Stimulated activated CD8-positive, alpha-beta memory T cell treated with anti-CD3 and anti-CD28 coated beads, Interleukin-12 subunit alpha, Interleukin-12 subunit beta, amount 100 ng/mL, for 4 hours (primary cell): Measurements from ENCODE around the gene DNAJC8.

Experiments used
- DNase-seq: peaks from one replicate; pipeline ENCODE4 v3.0.0-alpha.2; 2020; ENCODE audit warnings: low read depth

DNAJC8 gene

DNA sequence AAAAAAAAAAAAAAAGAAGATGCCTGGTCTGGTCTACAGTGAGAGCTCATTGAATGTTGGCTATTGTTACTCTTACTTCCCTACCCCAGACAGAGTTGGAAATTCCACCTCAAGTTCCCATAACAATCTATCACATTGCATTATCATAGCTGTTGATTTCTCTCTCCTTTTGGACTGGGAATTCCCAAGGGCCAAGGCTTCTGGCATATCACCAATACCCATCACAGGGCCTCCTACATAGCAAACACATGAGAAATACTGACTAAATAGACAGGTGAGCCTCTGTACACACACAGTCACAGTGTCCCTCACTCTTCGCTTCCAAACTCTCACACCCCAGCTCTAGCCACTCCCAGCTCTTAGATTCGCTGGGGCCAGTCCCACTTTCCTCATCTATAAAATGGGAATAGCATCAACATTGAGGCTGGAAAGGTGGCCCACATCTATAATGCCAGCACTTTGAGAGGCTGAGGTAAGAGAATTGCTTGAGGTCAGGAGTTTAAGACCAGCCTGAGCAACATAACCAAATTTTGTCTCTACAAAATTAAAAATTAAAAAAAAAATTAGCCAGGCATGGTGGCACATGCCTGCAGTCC is 62.7 kb downstream of the DNAJC8 start:
- DNase-seq = no peak

DNA sequence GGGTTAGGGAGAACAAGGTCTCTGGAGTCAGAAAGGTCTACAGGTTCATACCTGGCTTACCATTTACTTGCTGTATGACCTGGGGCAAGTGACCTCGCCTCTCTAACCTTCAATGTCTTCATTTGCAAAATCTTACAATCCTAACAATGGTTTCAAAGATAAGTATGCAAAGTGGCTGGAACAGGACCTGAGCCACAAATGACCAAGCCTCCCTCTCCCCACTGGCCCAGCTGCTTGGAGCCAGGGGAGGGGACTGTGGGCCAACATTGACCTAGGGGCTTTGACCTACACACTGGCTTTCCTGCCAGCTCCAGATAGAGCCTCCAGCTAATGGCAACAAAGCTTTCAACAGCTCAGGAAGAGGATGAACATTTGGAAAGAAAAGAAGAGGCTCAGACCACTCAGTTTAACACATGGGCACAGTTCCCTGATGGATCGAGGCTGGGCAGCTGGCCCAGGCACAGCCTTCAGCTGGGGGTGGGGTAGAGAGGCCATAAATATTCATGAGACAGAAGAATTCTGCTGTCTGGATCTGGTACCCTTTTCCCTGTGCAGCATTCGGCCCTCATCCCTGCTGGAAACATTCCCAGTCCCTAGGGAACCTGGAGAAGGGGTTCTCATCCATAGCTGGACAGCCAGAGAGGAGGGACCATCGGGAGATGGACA is 69.2 kb downstream of the DNAJC8 start:
- no peak for DNase-seq

DNA sequence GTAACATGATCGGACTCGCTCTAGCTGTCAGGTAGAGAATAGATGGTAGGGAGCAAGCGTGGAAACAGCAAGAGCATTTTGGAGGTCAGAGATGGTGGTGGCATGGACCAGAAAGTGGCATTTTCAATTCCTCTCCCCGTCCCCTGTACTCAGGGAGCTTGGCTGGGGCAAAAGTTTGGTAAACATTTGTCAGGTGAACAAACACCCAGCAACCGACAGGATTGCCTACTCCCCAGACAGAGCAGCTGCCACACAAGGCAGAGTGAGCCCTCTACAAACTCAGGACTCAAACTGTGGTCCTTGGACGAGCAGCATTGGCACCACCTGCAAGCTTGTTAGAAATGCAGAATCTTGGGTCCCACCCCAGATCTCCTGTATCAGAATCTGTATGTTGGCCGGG is 70.7 kb downstream of the DNAJC8 start:
- DNase-seq = no peak

DNA sequence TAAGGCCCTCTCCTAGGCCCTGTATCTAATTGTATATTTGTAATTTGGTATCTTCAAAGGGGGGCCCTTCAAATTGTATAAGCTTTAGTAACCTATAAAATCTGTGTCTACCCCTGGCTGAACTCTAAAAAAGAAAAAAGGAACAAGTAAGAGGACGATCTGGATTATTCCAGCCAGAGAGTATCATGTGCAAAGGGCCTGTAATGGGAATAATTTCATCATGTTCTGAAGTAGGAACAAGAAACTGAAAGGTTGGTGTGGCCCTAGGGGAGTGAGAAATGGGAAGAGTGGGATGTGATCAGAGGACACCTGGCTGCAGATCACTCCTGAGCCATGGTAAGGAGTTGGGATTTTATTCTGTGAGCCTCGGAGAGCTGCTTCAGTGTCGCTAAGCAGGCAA is 71.1 kb downstream of the DNAJC8 start:
- no peak for DNase-seq

DNA sequence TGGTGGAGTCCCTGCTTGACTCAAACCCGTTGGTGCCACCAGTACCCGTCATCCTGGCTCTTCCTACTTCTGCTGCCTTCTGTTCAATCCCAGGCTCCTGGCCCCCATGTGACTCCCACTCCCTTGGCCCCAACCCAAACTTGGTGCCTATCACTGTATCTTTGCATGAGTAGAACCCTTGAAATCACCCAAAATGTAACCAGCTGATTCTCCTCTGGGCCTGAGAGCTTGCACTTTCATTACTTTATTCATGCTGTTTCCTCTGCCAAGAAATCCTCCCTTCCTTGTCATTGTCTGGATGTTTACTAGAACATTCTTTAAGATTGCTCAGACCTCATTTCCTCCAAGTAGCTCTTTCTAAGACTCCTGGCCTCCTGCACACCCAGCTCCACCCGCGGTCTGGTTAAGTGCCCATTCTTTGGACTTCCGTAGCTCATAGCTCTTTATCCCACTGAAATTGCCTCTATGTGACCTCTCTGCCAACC is 72.0 kb downstream of the DNAJC8 start:
- no peak for DNase-seq

DNA sequence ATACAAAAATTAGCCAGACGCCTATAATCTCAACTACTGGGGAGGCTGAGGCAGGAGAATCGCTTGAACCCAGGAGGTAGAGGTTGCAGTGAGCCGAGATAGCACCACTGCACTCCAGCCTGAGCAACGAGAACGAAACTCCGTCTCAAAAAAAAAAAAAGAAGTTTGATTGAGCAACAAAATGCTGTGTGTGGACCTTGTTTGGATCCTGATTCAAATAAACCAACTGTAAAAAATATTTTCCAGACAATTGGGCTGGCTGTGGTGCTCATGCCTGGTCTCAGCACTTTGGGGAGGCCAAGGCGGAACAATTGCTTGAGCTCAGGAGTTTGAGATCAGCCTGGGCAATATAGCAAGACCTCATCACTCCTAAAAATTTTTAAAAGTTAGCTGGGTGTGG is 73.1 kb downstream of the DNAJC8 start:
- DNase-seq = no peak

DNA sequence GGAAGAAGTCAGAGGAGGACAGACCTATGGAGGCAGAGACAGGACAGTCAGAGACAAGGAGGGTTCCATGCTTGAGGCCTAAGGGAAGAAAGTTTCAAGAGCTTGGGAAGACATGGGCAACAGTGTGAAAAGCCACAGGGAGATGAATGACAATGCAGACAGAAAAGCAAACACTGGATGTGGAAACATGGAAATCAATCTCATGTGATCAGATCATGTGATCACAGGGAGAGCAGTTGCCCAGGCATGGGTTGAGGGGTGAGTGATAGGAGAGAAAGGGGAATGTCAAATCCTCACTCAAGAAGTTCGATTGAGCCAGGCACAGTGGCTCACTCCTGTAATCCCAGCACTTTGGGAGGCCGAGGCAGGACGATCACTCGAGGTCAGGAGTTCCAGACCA is 73.6 kb downstream of the DNAJC8 start:
- DNase-seq = no peak

DNA sequence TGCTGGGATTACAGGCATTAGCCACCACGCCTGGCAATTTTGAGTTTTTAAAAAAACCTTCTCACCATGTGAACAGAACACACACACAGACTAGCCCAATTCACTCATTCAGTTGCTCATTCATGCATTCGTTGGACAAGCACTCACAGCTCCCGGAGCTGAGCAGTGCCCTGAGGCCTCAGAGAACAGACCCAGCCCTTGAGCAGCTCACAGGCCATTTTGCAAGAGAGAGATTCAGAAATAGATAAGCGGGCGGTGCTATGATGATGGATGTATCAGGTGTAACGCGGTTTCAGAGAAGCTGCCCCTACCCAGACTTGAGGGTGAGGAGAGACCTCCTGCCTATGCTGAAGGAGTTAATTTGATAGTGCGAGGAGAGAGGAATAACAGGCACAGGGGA is 74.9 kb downstream of the DNAJC8 start:
- DNase-seq = no peak

DNA sequence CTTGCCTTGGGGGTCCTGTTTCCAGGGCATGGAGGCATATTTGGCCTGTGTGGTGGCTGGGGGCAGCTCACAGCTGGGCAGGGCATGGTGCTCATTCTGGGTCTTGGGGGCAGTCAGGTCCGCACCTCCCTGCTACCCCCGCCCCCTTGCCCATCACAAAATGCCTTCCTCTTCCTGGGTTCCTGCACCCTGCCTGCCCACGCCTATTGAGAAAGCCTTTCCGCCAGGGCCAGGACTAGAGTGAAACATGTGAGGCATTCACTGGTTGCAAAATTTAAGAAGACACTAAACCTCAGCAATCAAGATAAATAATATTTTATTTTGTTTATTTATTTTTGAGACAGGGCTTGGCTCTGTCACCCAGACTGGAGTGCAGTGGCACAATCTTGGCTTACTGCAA is 76.0 kb downstream of the DNAJC8 start:
- DNase-seq = no peak

DNA sequence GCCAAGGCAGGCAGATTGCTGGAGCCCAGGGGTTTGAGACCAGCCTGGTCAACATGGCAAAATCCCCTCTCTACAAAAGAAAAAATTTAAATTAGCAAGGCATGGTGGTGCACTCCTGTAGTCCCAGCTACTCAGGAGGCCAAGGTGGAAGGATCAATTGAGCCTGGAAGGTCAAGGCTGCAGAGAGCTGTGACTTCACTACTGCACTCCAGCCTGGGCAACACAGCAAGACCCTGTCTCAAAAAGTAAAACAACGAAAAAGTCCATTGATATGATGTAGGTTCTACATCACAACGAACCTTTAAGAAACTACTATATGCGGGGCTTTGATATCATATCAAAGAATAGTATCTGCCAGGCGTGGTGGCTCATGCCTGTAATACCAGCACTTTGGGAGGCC is 77.2 kb downstream of the DNAJC8 start:
- DNase-seq = no peak

DNA sequence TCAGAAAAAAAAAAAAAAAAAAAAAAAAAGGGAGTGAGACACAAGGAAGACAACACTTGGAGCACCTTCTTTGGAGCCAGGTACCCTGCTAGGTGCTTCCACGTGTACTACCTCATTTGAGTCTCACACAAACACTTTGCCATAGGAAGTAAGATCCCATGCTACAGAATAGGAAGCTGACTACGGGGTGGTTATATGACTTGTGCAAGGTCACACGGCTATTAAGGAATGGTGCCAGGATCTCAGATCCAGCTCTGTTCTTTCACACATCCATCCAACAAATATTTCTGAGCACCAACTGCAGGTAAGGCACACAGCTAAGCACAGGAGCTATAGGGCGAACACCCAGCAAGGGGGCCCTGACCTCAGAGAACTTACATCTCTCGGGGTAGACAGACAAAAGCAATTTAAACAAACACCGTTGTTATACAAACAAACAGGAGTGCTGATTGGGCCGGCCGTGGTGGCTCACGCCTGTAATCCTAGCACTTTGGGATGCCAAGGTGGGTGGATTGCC is 78.7 kb downstream of the DNAJC8 start:
- DNase-seq = no peak
